HCT116 (cell line): ENCODE data around the gene TTF2. TPM values are rescaled to one million over a fixed set of nuclear protein-coding genes. Genes with fewer than 3 reads are reported as not detected.
A peak's percentile ranks its signal among the peaks of the same experiment; 100 is the strongest.

ENCODE experiments used
- ATAC-seq: fragments of 200-7000 bp; cut with Tn5 transposase; 2 replicates; pipeline ENCODE4 v1.9.1; 2020; ENCODE audit warnings: mild to moderate bottlenecking, moderate library complexity
- BruUV-seq: library from RNA; stranded (reverse); fragments of 400-500 nt; replicated peaks from 2 replicates; lab custom pipeline; 2021; lab: Mats Ljungman, UMichigan
- CTCF ChIA-PET: fragments of 300-600 bp; sonication (Branson Sonifier 250); formaldehyde crosslinking; loops from one replicate; lab custom pipeline; 2021; ENCODE audit warnings: antibody characterized with exemption; lab: Charles Lee
- POLR2A ChIA-PET: fragments of 300-600, 350-600 bp; sonication (Branson Sonifier 250); formaldehyde crosslinking; loops from one replicate; lab custom pipeline; 2021; ENCODE audit warnings: antibody characterized with exemption; lab: Charles Lee
- RAD21 ChIA-PET, 2 experiments: fragments of 300-600 bp; sonication (Branson Sonifier 250); formaldehyde crosslinking; loops; one replicate each; lab custom pipeline; 2023; ENCODE audit warnings: low total read pairs in 2 of 2; ENCODE audit not compliant: uncharacterized antibody in 2 of 2, unreplicated experiment in 2 of 2, low non-redundant PET in 1 of 2; lab: Charles Lee
- DNase-seq: peaks from one replicate; pipeline ENCODE4 v3.0.0-alpha.2; 2010; ENCODE audit warnings: low read depth, low spot score
- H2AFZ ChIP-seq: fragments of 200-600 bp; shearing (Covaris generic), sonication (generic); 2 replicates; pipeline ENCODE4 v1.6.1; 2017; ENCODE audit warnings: low read depth, mixed run types, mixed read lengths, antibody characterized with exemption, low read length; ENCODE audit not compliant: poor library complexity, severe bottlenecking
- H3K27ac ChIP-seq: 2 replicates; pipeline ENCODE4 v1.5.1; 2012; ENCODE audit warnings: low read depth, low read length
- H3K27me3 ChIP-seq: fragments of 200-600 bp; sonication (generic); 2 replicates; pipeline ENCODE4 v1.6.1; 2016; ENCODE audit warnings: mixed run types, low read length, mixed read lengths; ENCODE audit not compliant: insufficient read depth
- H3K36me3 ChIP-seq, 2 experiments: fragments of 200-500 bp in 1 of 2; fragments of 200-600 bp in 1 of 2; sonication (Bioruptor generic) in 1 of 2; sonication (generic) in 1 of 2; 2 replicates each; pipeline versions ENCODE4 v1.5.1 to v1.6.1; 2014 to 2016; ENCODE audit warnings: low read length in 2 of 2, inconsistent platforms in 1 of 2, mixed read lengths in 1 of 2, mixed run types in 1 of 2; ENCODE audit not compliant: insufficient read depth in 2 of 2, control insufficient read depth in 1 of 2
- H3K4me1 ChIP-seq, 2 experiments: fragments of 200-600 bp in 1 of 2; sonication (generic) in 1 of 2; 2 replicates each; pipeline versions ENCODE4 v1.5.1 to v1.6.1; 2012 to 2017; ENCODE audit warnings: low read length in 2 of 2, inconsistent platforms in 1 of 2, mild to moderate bottlenecking in 1 of 2, mixed read lengths in 1 of 2, mixed run types in 1 of 2, moderate library complexity in 1 of 2; ENCODE audit not compliant: insufficient read depth in 2 of 2, control insufficient read depth in 1 of 2
- H3K4me2 ChIP-seq: fragments of 200-600 bp; sonication (generic); 2 replicates; pipeline ENCODE4 v1.6.1; 2017; ENCODE audit warnings: mixed run types, low read length, mixed read lengths
- H3K4me3 ChIP-seq, 2 experiments: fragments of 200-600 bp in 1 of 2; sonication (generic) in 1 of 2; replicated peaks in 1 of 2; 2 replicates each; pipeline ENCODE4 v1.5.1; 2011 to 2016; ENCODE audit warnings: low read length in 2 of 2, control low read depth in 1 of 2, low read depth in 1 of 2, mild to moderate bottlenecking in 1 of 2, mixed read lengths in 1 of 2, mixed run types in 1 of 2
- H3K79me2 ChIP-seq: fragments of 200-600 bp; sonication (generic); 2 replicates; pipeline ENCODE4 v1.6.1; 2017; ENCODE audit warnings: mild to moderate bottlenecking, mixed run types, low read length, moderate library complexity, mixed read lengths; ENCODE audit not compliant: insufficient read depth
- H3K9ac ChIP-seq: fragments of 200-600 bp; sonication (generic); 2 replicates; pipeline ENCODE4 v1.6.1; 2016; ENCODE audit warnings: low read length, mixed read lengths
- H3K9me2 ChIP-seq: fragments of 200-600 bp; sonication (generic), shearing (Covaris generic); 2 replicates; pipeline ENCODE4 v1.6.1; 2017; ENCODE audit warnings: mixed run types, mild to moderate bottlenecking, moderate library complexity; ENCODE audit not compliant: insufficient read depth
- H3K9me3 ChIP-seq, 2 experiments: fragments of 200-500 bp in 1 of 2; fragments of 200-600 bp in 1 of 2; sonication (Bioruptor generic) in 1 of 2; sonication (generic) in 1 of 2; 2 replicates each; pipeline ENCODE4 v1.6.1; 2014 to 2017; ENCODE audit warnings: low read length in 2 of 2, mixed read lengths in 2 of 2, inconsistent platforms in 1 of 2, low read depth in 1 of 2, mild to moderate bottlenecking in 1 of 2, mixed run types in 1 of 2, moderate library complexity in 1 of 2; ENCODE audit not compliant: control insufficient read depth in 1 of 2, insufficient read depth in 1 of 2
- H4K20me1 ChIP-seq: fragments of 200-600 bp; sonication (generic), shearing (Covaris generic); 2 replicates; pipeline ENCODE4 v1.6.1; 2017; ENCODE audit warnings: mixed run types, mild to moderate bottlenecking, moderate library complexity; ENCODE audit not compliant: insufficient read depth
- EGR1 ChIP-seq: IDR thresholded peaks from 2 replicates; pipeline ENCODE4 v1.6.1; 2012; ENCODE audit warnings: low read depth
- EZH2 ChIP-seq: fragments of 200-600 bp; sonication (generic); IDR thresholded peaks from 2 replicates; pipeline ENCODE4 v1.6.1; 2017; ENCODE audit warnings: antibody characterized with exemption, mixed run types
- FOSL1 ChIP-seq: IDR thresholded peaks from 2 replicates; pipeline ENCODE4 v1.6.1; 2012; ENCODE audit warnings: low read depth
- POLR2A ChIP-seq: IDR thresholded peaks from 2 replicates; pipeline ENCODE4 v1.7.0; 2011; ENCODE audit warnings: borderline replicate concordance; ENCODE audit not compliant: insufficient read depth, insufficient read length; ENCODE audit errors: extremely low read depth
- POLR2AphosphoS5 ChIP-seq: IDR thresholded peaks from 2 replicates; pipeline ENCODE4 v1.6.1; 2011; ENCODE audit warnings: mild to moderate bottlenecking, low read depth, low read length, moderate library complexity
- RAD21 ChIP-seq: IDR thresholded peaks from 2 replicates; pipeline ENCODE4 v1.6.1; 2012; ENCODE audit warnings: low read depth, mild to moderate bottlenecking
- SP1 ChIP-seq: IDR thresholded peaks from 2 replicates; pipeline ENCODE4 v1.6.1; 2012; ENCODE audit warnings: low read depth
- ZFX ChIP-seq: fragments of 450-650 bp; IDR thresholded peaks from 2 replicates; pipeline ENCODE4 v1.6.1; 2017
- intact Hi-C: fragments of 100-400 bp; cut with micrococcal nuclease; formaldehyde crosslinking; loops from 2 replicates; pipeline ENCODE4 v1.10.0; 2022
- total RNA-seq: library from RNA; stranded (reverse); gene quantifications from one replicate; pipeline ENCODE4 v1.2.1, GENCODE V29; 2021; ENCODE audit not compliant: unreplicated experiment
- TF ChIP-seq, protein P1 (sequence below): IDR thresholded peaks from 2 replicates; pipeline ENCODE4 v1.6.1; 2012
- TF ChIP-seq, protein P2 (sequence below), 3 experiments: fragments of 200-600 bp in 1 of 3; sonication (generic) in 1 of 3; IDR thresholded peaks in 2 of 3; conservative IDR thresholded peaks in 1 of 3; 2 replicates each; pipeline ENCODE4 v1.5.1; 2012 to 2017; ENCODE audit warnings: low read depth in 2 of 3, low read length in 2 of 3, antibody characterized with exemption in 1 of 3, borderline replicate concordance in 1 of 3, control low read depth in 1 of 3, mild to moderate bottlenecking in 1 of 3, mixed read lengths in 1 of 3, mixed run types in 1 of 3, moderate library complexity in 1 of 3; ENCODE audit not compliant: insufficient read depth in 1 of 3

Gene TTF2
- total RNA-seq, 1 experiment from 2014 or later, result 60.3 TPM

DNA sequence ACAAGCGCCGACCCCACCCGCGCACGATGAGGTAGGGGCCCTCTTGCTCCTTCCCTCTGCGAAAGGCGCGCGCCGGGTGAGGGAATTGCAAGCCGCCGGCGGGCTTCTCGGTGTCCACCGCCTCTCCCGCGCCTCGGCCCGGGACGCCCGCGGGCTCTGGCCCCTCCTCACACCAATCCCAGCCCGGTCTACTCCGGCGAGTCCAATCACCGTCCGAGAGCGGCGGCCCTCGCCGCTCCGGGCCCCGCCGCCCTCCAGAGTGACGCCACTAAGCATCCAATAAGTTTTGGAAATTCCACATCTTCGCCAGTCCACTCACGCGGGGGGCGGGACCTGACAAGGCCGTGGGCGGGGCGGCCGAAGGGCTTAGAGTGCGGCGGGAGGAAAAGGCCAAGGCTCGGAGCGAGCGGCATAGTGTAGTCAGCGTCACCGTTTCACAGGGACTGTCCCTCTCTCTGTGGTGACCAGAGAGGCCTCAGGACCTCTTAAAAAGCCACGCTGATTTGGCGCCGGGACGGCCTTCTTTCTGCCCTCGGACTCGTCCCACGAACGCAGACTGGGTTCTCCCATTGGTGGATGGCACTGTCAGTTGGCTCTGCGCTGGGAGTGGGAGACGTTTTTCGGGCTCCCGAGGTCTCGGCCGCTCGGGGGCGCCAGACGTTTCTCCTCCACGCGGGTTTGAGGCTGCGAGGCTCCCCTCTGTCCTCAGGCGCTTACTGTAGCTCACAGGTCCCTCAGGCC lies 61.6 kb downstream of the TTF2 start, which contains the start of gene TRIM45:
Gene TRIM45, minus strand, starts transcription at position 161 of the 741 bp plus-strand sequence. CDS start 548 bp downstream, outside the sequence.
- TF ChIP-seq POLR2AphosphoS5, result peak; percentile 65
- peak; percentile 32 for TF ChIP-seq POLR2A
- TF ChIP-seq SP1, result peak; percentile 79
- peak; percentile 34 for TF ChIP-seq ZFX
- no peak for TF ChIP-seq FOSL1
- peak; percentile 61 for TF ChIP-seq RAD21
- 0 out of 2 replicates have a peak, but pooled peaks have one; percentile 46 for TF ChIP-seq EGR1
- TF ChIP-seq, protein P1, sequence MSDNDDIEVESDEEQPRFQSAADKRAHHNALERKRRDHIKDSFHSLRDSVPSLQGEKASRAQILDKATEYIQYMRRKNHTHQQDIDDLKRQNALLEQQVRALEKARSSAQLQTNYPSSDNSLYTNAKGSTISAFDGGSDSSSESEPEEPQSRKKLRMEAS, result peak; percentile 97
- TF ChIP-seq, protein P2, sequence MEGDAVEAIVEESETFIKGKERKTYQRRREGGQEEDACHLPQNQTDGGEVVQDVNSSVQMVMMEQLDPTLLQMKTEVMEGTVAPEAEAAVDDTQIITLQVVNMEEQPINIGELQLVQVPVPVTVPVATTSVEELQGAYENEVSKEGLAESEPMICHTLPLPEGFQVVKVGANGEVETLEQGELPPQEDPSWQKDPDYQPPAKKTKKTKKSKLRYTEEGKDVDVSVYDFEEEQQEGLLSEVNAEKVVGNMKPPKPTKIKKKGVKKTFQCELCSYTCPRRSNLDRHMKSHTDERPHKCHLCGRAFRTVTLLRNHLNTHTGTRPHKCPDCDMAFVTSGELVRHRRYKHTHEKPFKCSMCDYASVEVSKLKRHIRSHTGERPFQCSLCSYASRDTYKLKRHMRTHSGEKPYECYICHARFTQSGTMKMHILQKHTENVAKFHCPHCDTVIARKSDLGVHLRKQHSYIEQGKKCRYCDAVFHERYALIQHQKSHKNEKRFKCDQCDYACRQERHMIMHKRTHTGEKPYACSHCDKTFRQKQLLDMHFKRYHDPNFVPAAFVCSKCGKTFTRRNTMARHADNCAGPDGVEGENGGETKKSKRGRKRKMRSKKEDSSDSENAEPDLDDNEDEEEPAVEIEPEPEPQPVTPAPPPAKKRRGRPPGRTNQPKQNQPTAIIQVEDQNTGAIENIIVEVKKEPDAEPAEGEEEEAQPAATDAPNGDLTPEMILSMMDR (IDR thresholded peaks at IDR 0.05 in 2 of 3, conservative IDR thresholded peaks at IDR 0.05 in 1 of 3; ENCODE audit: borderline replicate concordance in 1 of 3, insufficient read depth in 1 of 3, low read depth in 2 of 3, low read length in 2 of 3), result peak; percentile 52 to 75 (median 68); a peak in 5 of 6 replicates
- TF ChIP-seq EZH2, result no peak
- TF ChIP-seq, all 23 proteins: peak for 8
- ChIA-PET CTCF (interaction anchor here (0.8 to 2.6 kb wide), 4 partner anchors 11 to 163 kb away, joined by 3 to 15 read pairs (median 4); no protein-coding TSS in a partner anchor), RAD21 (no interaction called here), POLR2A (no interaction called here)
- peak within 1 kb of the TSS; percentile 70 for H3K9ac ChIP-seq
- ATAC-seq (peak; percentile 97), DNase-seq (peak; percentile 90)
- no peaks in the 10 kb centered on the region for H3K36me3 ChIP-seq
- peaks cover 0 to 14% of the 10 kb centered on the region in 2 experiments; a peak in 1 of 4 replicates for H3K4me1 ChIP-seq
- peak within 1 kb of the TSS; percentile 58 for H3K27ac ChIP-seq
- BruUV-seq, result no TSS peak
- H3K9me3 ChIP-seq, result no peaks in the 10 kb centered on the region
- H3K27me3 ChIP-seq, result peaks cover 9% of the 10 kb centered on the region; the same call in 1 of the 2 replicates
- H3K4me3 ChIP-seq, result peak within 1 kb of the TSS; percentile 46 to 67
- peak within 1 kb of the TSS; percentile 94 for H3K4me2 ChIP-seq
- H3K79me2 ChIP-seq, result no peaks in the 10 kb centered on the region
- intact Hi-C loops, result loop anchor here (10.0 kb wide), 1 partner anchor 633 kb away; no protein-coding TSS in a partner anchor
- H4K20me1 ChIP-seq, result no peaks in the 10 kb centered on the region
- H2AFZ ChIP-seq, result peak within 1 kb of the TSS; percentile 95
- H3K9me2 ChIP-seq, result no peaks in the 10 kb centered on the region
